ENCODE results near the gene DDX46. TPM values are rescaled to one million over a fixed set of nuclear protein-coding genes. Genes with fewer than 3 reads are reported as not detected.
"Not testable (repeated sequence)": the region's sequence is repeated elsewhere in the genome, so short reads cannot be mapped to it uniquely, and the experiment has no call there.

DDX46 gene
- total RNA-seq, 2 experiments from 2014 or later: 47.3 to 48.0 TPM

DNA sequence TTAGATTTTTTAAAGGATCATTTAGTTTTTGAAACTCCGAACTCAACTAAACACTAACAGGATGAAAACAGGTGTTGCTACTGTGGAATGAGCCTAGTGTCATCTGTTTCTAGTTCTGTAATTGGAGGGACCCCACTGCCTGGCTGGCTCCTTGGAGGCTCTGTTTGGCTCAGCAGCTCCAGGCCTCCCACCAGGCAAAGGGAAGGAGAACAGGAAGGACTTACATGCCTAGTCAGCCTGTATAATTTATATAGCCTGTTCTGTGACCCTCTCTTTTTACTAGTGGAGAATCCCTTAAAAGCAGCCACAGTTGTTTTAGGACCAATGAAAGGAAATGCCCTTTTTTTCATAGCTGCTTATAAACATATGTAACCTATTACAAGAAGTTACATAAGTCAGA lies 66.1 kb downstream of the DDX46 start:
- Mint-ChIP-seq H3K4me3 (no peak overlapping the region), H3K9me3 (no peaks in the 10 kb centered on the region), H3K27me3 (ENCODE audit: low read depth) (no peaks in the 10 kb centered on the region), H3K4me1 (ENCODE audit: low read depth) (no peaks in the 10 kb centered on the region), H3K36me3 (ENCODE audit: low read depth) (peaks cover 13% of the 10 kb centered on the region), H3K27ac (no peak overlapping the region)
- DNase-seq: no peak
- CTCF ChIA-PET: interaction anchor here (0.6 to 1.2 kb wide), 2 partner anchors 22 to 68 kb away, joined by 3 to 4 read pairs; no protein-coding TSS in a partner anchor
- intact Hi-C loops (cut with micrococcal nuclease): no loop called here

DNA sequence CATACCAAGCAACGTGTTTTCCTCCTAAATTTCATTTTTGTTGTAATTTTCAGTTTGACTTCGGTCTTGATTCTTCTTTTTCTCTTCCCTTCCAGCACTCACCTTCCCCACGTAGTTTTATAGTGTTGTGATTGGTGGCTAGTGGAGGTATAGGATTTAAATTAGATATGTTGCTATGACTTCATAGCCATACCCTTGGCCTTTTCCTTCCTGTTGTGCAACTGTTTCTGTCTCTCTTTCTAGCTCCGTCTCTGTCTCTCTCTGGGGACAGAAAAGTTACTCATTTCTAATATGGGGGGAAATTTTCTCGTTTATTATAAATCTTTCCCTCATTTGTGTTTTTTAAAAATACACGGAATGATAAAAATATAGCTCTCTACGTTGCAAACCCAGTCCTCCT lies 66.6 kb downstream of the DDX46 start:
- CTCF ChIA-PET: no interaction called here
- Mint-ChIP-seq H3K27ac (no peak overlapping the region), H3K4me1 (ENCODE audit: low read depth) (no peaks in the 10 kb centered on the region), H3K4me3 (no peak overlapping the region), H3K36me3 (ENCODE audit: low read depth) (peaks cover 12% of the 10 kb centered on the region), H3K27me3 (ENCODE audit: low read depth) (no peaks in the 10 kb centered on the region), H3K9me3 (no peaks in the 10 kb centered on the region)
- no peak for DNase-seq
- intact Hi-C loops (cut with micrococcal nuclease): no loop called here

DNA sequence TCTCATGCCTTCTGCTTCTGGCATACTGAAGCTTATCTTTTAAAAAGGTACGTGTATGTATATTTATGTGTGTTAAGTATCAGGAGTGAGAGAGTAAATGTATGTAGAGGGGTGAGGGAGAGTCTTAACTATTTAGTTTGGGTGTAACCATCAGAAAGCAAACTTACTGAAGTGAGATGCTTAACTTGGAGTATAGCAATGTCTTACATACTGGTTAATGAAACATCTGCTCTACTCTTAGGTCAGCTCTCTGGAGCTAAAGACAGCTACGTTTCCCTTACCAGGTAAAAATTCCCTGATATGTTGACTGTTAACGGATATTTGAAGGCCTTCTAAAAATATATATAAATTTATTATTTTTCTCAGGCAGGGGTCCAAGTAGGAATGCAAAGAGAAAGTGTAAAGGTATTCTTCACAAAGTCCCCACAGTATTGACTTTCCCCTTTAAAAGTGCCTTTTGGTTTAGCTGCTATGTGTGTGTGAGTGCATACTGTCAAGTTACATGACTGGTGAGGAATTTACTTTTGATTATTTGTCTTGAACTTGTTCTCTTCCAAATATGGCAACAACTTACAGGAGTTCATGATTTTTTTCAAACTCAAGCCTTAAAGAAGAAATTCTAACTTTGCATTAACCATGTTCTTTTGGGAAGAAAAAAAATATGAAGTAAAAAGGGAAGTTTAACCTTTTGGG lies 74.9 kb downstream of the DDX46 start:
- no peak for DNase-seq
- Mint-ChIP-seq H3K9me3 (no peaks in the 10 kb centered on the region), H3K36me3 (ENCODE audit: low read depth) (peaks cover 6% of the 10 kb centered on the region), H3K4me1 (ENCODE audit: low read depth) (no peaks in the 10 kb centered on the region), H3K27ac (no peak overlapping the region), H3K27me3 (ENCODE audit: low read depth) (no peaks in the 10 kb centered on the region), H3K4me3 (no peak overlapping the region)
- intact Hi-C loops (cut with micrococcal nuclease): no loop called here
- CTCF ChIA-PET: interaction anchor here (1.3 kb wide), 1 partner anchor 17 kb away, joined by 3 read pairs; no protein-coding TSS in a partner anchor

DNA sequence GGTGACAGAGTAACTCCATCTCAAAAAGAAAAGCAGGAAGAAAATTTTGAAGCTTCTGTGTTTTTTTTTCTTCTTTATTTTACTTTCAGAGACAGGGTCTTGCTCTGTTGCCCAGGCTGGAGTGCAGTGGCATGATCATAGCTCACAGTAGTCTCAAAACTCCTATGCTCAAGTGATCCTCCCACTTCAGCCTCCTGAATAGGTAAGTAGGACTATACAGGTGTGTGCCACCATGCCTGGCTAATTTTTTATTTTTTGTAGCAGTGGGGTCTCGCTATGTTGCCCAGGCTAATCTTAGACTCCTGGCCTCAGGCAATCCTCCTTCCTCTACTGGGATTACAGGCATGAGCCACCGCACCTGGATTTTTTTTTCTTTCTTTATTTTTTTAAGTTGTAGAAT lies 77.0 kb downstream of the DDX46 start:
- H3K4me1 Mint-ChIP-seq (ENCODE audit: low read depth): no peaks in the 10 kb centered on the region
- DNase-seq: no peak
- H3K36me3 Mint-ChIP-seq (ENCODE audit: low read depth): peaks cover 15% of the 10 kb centered on the region
- intact Hi-C loops (cut with micrococcal nuclease): no loop called here
- H3K9me3 Mint-ChIP-seq: no peaks in the 10 kb centered on the region
- CTCF ChIA-PET: no interaction called here
- no peak overlapping the region for H3K27ac Mint-ChIP-seq
- no peaks in the 10 kb centered on the region for H3K27me3 Mint-ChIP-seq (ENCODE audit: low read depth)
- H3K4me3 Mint-ChIP-seq: no peak overlapping the region

DNA sequence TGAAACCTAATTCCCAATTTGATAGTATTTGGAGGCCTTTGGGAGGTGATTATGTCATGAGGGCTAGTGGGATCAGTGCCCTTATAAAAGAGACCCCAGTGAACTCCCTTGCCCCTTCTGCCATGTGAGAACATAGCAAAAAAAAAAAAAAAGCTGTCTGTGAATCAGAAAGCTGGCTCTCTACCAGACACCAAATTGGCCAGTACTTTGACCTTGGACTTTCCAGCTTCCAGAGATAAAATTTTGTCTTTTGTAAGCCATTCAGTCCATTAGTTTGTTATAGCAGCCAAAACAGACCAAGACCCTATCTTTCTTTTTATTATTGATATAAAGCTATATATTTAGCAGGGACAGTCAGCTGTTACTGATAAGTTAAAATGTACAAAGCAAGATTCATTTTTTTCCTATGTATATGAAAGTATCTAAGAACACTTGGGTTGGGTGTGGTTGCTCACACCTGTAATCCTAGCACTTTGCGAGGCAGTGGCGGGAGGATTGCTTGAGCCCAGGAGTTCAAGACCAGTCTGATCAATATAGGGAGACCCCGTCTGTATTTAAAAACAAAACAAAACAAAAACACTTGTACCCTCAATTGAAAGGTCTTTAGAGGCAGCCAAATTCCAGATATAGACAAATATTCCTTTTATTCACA lies 79.1 kb downstream of the DDX46 start:
- H3K27me3 Mint-ChIP-seq (ENCODE audit: low read depth): no peaks in the 10 kb centered on the region
- H3K4me3 Mint-ChIP-seq: no peak overlapping the region
- no peaks in the 10 kb centered on the region for H3K9me3 Mint-ChIP-seq
- CTCF ChIA-PET: interaction anchor here (0.6 to 0.9 kb wide), 3 partner anchors 9 to 245 kb away, joined by 3 to 10 read pairs (median 7); no protein-coding TSS in a partner anchor
- DNase-seq: no peak
- H3K4me1 Mint-ChIP-seq (ENCODE audit: low read depth): no peaks in the 10 kb centered on the region
- intact Hi-C loops (cut with micrococcal nuclease): no loop called here
- no peak overlapping the region for H3K27ac Mint-ChIP-seq
- H3K36me3 Mint-ChIP-seq (ENCODE audit: low read depth): peaks cover 14% of the 10 kb centered on the region

DNA sequence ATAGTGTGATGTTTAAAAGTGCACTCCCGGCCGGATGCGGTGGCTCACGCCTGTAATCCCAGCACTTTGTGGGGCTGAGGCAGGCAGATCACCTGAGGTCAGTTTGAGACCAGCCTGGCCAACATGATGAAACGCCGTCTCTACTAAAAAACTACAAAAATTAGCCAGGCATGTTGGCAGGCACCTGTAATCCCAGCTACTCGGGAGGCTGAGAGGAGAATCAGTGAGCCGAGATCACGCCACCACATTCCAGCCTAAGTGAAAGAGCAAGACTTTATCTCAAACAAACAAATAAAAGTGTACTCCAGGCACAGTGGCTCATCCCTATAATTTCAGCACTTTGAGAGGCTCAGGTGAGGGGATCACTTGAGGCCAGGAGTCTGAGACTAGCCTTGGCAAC lies 79.8 kb downstream of the DDX46 start:
- H3K9me3 Mint-ChIP-seq; H3K4me1 Mint-ChIP-seq (ENCODE audit: low read depth); intact Hi-C loops (cut with micrococcal nuclease); H3K27ac Mint-ChIP-seq; H3K27me3 Mint-ChIP-seq (ENCODE audit: low read depth); DNase-seq; H3K4me3 Mint-ChIP-seq: not testable (repeated sequence)
- CTCF ChIA-PET: interaction anchor here (0.9 kb wide), 1 partner anchor 9 kb away, joined by 7 read pairs; no protein-coding TSS in a partner anchor
- H3K36me3 Mint-ChIP-seq (ENCODE audit: low read depth): peaks cover 14% of the 10 kb centered on the region

DNA sequence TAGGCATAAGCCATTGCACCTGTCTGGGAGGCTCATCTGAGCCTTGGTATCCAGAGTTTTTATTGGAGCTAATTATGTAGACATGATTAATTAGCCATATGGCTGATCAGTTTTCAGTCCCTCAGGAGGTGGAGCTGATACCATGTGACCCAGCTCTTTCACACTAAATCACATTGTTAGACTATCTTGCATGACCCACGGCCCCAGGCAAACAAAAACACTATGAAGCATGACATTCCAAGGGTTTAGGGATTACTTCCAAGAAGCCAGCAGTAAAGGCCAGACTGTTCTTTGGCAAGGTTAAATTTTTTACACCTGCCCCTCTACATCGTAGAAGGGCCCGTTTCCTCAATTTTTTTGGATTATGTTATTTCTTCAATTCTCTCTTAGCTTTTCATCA lies 82.2 kb downstream of the DDX46 start:
- peaks cover 20% of the 10 kb centered on the region for H3K36me3 Mint-ChIP-seq (ENCODE audit: low read depth)
- intact Hi-C loops (cut with micrococcal nuclease): loop anchor here (10.0 kb wide), 1 partner anchor 466 kb away; the partner anchor contains the start of gene UBE2B
- peaks cover 9% of the 10 kb centered on the region for H3K4me1 Mint-ChIP-seq (ENCODE audit: low read depth)
- no peaks in the 10 kb centered on the region for H3K27me3 Mint-ChIP-seq (ENCODE audit: low read depth)
- H3K9me3 Mint-ChIP-seq: no peaks in the 10 kb centered on the region
- no peak for DNase-seq
- H3K4me3 Mint-ChIP-seq: no peak overlapping the region
- CTCF ChIA-PET: interaction anchor here (0.6 to 1.9 kb wide), 3 partner anchors 64 to 174 kb away, joined by 3 to 7 read pairs (median 4); partner anchors contain the start of gene PCBD2
- no peak overlapping the region for H3K27ac Mint-ChIP-seq

DNA sequence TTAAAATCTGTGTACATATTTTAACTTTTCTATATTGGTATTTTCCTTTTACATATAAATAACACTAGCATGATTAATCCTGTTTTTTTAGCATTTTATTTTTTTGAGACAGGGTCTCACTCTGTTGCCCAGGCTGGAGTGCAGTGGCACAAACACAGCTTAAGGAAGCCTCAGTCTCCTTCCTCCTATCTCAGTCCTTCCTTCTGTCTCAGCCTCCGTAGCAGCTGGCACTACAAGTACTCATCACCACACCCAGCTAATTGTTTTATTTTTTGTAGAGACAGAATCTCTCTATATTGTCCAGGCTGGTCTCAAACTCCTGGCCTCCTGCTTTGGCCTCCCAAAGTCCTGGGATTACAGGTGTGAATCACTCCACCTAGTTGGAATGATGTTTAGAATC lies 85.7 kb downstream of the DDX46 start:
- CTCF ChIA-PET: interaction anchor here (2.2 kb wide), 1 partner anchor 61 kb away, joined by 13 read pairs; the partner anchor contains the start of gene PCBD2
- Mint-ChIP-seq H3K4me3 (no peak overlapping the region), H3K9me3 (no peaks in the 10 kb centered on the region)

DNA sequence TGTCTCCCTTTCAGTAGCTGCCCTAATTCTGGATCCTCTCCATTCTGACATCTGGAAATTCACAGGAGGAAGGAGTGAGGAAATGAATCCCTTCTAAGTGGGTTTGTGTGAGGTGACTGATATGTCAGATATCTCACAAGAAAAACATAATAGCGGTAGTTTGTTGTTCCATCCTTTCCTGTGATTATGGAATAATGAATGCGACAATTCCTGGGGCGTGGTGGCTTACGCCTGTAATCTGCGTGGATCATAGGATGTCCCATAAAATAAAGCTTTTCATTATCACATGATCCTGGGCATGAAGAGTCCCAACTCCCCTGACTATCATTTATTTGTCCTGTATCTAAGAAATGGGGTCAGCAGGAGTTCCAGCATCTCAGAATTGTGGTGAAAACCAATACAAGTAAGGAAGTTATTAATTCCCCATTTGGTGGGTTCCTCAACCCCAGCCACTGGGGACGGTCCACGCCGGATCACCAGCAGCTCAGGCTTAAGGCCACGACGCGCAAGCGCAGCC lies 86.8 kb downstream of the DDX46 start:
- peaks cover 30% of the 10 kb centered on the region for H3K4me1 Mint-ChIP-seq (ENCODE audit: low read depth)
- intact Hi-C loops (cut with micrococcal nuclease): loop anchor here (1.0 to 10.0 kb wide), 8 partner anchors 29 to 619 kb away; partner anchors contain the start of genes CAMLG, DDX46, PCBD2 and PPP2CA
- peak overlapping the region; percentile 97 for H3K27ac Mint-ChIP-seq
- no peaks in the 10 kb centered on the region for H3K9me3 Mint-ChIP-seq
- no peak for DNase-seq
- peaks cover 21% of the 10 kb centered on the region for H3K36me3 Mint-ChIP-seq (ENCODE audit: low read depth)
- peak overlapping the region; percentile 88 for H3K4me3 Mint-ChIP-seq
- H3K27me3 Mint-ChIP-seq (ENCODE audit: low read depth): no peaks in the 10 kb centered on the region
- CTCF ChIA-PET: interaction anchor here (0.6 to 2.2 kb wide), 4 partner anchors 13 to 110 kb away, joined by 3 to 13 read pairs (median 3); partner anchors contain the start of gene PCBD2

More for the DNA sequence above, 85.7 kb downstream of the DDX46 start:
- no peaks in the 10 kb centered on the region for H3K27me3 Mint-ChIP-seq (ENCODE audit: low read depth)
- H3K27ac Mint-ChIP-seq: peak overlapping the region; percentile 25
- H3K4me1 Mint-ChIP-seq (ENCODE audit: low read depth): peaks cover 26% of the 10 kb centered on the region
- DNase-seq: no peak
- intact Hi-C loops (cut with micrococcal nuclease): loop anchor here (10.0 kb wide), 1 partner anchor 469 kb away; the partner anchor contains the start of gene UBE2B
- H3K36me3 Mint-ChIP-seq (ENCODE audit: low read depth): peaks cover 25% of the 10 kb centered on the region

DNA sequence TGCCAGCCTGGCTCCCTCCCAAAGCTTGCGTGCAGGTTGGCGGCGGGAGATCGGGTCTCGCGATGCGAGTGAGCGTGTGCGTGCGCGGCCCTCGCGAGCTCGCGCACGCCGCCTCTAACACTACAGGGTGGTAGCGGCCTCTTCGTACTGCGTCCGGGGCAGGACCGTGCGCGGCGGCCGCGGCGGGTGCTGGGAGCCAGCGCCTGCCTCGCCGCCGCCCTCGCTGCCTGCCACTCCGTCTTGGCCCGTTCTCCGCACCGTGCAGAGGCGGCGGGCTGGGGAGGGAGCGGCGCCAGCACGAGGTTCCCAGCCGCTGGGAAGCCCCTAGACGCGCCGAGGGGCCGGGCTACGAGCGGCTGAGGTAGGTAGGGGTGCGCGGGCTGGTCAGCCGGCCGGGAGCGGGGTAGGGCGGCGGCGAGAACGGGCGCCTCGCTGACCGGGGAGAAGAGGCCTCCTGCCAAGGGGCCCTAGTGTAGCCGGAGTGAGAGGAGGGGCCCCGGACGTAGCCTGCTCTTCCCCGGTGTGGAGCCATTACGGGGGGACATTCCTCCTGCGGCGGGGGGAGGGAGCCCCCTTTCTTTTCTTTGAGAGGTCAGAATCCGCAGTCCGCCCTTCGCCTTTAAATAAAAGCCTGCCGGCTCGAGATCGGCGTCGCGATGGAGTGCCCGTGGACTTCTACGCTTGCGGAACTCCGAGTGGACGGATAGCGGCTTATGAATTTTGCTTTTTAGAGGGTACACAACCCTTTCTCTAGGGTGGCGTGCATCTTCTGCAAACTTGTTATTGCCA lies 87.5 kb downstream of the DDX46 start, which contains the start of gene C5orf24:
Gene C5orf24, plus strand, starts transcription at position 117 of the 789 bp plus-strand sequence. CDS start 8,933 bp downstream, outside the sequence.
- DNase-seq: peak; percentile 96
- Mint-ChIP-seq H3K27me3 (ENCODE audit: low read depth) (no peaks in the 10 kb centered on the region), H3K4me1 (ENCODE audit: low read depth) (peaks cover 32% of the 10 kb centered on the region), H3K36me3 (ENCODE audit: low read depth) (peaks cover 21% of the 10 kb centered on the region), H3K9me3 (no peaks in the 10 kb centered on the region), H3K27ac (peak within 1 kb of the TSS; percentile 97), H3K4me3 (peak within 1 kb of the TSS; percentile 88)
- CTCF ChIA-PET: interaction anchor here (0.6 to 2.2 kb wide), 4 partner anchors 14 to 111 kb away, joined by 3 to 13 read pairs (median 3); partner anchors contain the start of gene PCBD2
- intact Hi-C loops (cut with micrococcal nuclease): loop anchor here (1.0 to 10.0 kb wide), 10 partner anchors 28 to 620 kb away; partner anchors contain the start of genes CAMLG, DDX46, PCBD2 and PPP2CA

DNA sequence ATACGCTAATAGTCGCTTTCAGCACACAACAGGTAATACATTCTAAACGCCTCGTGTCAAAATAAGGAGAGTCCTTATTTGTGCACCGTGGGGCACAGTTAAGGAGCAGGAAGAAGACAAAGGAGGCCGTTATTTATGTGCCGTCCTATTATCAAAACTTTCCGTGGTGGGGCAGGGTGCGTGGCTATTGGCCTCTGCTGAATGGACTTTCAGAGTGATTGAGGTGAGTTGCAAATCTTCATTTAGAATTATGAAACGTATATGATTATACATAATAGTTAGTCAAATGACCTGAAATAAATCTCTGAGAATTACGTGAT lies 88.0 kb downstream of the DDX46 start:
- H3K36me3 Mint-ChIP-seq (ENCODE audit: low read depth): peaks cover 24% of the 10 kb centered on the region
- intact Hi-C loops (cut with micrococcal nuclease): loop anchor here (1.0 to 10.0 kb wide), 5 partner anchors 34 to 472 kb away; partner anchors contain the start of genes SEC24A and UBE2B
- DNase-seq: peak; percentile 44
- H3K4me3 Mint-ChIP-seq: peak overlapping the region; percentile 88
- H3K9me3 Mint-ChIP-seq: no peaks in the 10 kb centered on the region
- peak overlapping the region; percentile 97 for H3K27ac Mint-ChIP-seq
- H3K27me3 Mint-ChIP-seq (ENCODE audit: low read depth): no peaks in the 10 kb centered on the region
- CTCF ChIA-PET: interaction anchor here (0.6 to 1.0 kb wide), 4 partner anchors 9 to 89 kb away, joined by 3 to 7 read pairs (median 4); partner anchors contain the start of gene PCBD2
- H3K4me1 Mint-ChIP-seq (ENCODE audit: low read depth): peaks cover 38% of the 10 kb centered on the region

All from activated naive CD4-positive, alpha-beta T cell treated with anti-CD3 and anti-CD28 coated beads for 36 hours (primary cell).